HG02763 (cell line): Measurements from ENCODE around the gene TBC1D9B.
"Not testable (repeated sequence)": the region's sequence is repeated elsewhere in the genome, so short reads cannot be mapped to it uniquely, and the experiment has no call there.

ENCODE experiments used
- ATAC-seq: cut with Tn5 transposase; IDR thresholded peaks from one replicate; pipeline ENCODE4 v1.9.1; 2021; ENCODE audit warnings: mild to moderate bottlenecking, moderate library complexity; ENCODE audit not compliant: unreplicated experiment

The TBC1D9B gene

DNA sequence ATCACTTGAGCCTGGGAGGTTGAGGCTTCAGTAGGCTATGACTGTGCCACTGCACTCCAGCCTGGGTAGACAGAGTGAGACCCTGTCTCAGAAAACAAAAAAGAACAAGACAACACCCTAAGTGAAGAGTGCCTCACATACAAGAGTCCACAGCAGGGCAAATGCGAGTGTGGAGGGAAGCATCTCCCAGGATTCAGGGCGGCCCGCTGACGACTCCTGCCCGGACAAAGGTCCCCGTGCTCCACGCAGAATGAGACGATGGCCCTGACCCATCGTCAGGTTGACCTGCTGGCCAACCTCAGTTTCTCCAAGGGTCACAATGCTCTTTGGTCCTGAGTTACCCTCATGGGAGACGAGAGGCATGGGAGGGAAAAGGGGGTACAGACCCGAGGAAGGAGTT, 67.4 kb downstream of the TBC1D9B start:
- no peak for ATAC-seq

DNA sequence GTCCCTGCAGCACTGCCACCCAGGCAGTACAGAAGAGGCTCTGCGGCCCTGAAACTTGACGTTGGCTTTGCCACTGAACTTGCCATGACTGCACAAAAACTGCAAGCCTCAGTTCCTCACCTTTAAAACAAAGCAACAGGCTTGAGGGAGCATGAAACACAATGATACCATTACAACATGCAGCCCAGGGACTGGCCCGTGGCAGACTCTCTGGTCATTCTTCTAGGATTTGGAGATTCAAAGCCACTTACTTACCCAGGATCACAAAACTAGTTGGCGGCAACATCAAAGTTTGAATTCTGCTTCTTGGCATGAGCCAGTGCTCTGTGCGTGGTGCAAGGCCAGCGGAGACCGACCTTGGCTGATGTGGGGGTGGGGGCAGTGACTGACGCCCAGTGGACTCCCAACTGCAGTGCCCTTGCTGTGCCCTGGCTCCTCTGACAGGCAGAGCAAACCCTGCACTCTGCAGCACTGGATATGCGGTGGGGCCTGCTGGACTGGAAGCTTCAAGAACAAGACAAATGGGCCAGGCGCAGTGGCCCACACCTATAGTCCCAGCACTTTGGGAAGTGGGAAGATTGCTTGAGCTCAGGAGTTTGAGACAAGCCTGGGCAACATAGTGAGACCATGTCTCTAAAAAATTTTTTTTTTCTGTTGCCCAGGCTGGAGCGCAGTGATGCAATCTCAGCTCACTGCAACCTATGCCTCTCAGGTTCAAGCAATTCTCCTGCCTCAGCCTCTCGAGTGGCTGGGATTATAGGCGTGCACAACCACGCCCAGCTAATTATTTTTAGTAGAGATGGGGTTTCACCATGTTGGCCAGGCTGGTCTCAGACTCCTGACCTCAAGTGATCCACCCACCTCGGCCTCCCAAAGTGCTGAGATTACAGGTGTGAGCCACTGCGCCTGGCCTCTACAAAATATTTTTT, 68.1 kb downstream of the TBC1D9B start:
- no peak for ATAC-seq

DNA sequence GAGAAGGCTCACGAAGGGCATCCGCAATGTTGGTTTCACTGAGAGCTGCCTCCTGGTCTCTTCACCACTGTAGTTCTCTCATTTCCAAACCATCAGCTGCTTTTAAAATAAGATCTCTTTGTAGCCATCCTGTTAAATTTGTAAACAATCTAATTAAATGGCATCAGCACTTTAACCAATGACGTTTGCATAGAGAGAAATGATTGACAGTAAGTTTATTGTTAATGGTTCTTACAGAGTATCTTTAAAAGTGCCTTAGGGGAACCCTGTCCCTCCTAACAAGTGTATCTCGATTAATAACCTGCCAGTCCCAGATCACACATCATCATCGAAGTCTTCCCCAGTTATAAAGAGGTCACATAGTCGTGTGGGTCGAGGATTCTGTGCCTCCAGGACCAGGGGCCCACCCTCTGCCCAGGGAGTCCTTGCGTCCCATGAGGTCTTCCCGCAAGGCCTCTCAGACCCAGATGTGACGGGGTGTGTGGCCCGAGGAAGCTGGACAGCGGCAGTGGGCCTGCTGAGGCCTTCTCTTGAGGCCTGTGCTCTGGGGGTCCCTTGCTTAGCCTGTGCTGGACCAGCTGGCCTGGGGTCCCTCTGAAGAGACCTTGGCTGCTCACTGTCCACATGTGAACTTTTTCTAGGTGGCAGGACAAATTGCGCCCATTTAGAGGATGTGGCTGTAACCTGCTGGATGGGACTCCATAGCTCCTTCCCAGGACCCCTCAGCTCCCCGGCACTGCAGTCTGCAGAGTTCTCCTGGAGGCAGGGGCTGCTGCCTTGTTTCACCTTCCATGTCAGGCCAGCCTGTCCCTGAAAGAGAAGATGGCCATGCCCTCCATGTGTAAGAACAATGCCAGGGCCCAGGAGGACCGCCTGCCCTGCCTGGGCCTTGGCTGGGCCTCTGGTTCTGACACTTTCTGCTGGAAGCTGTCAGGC, 70.4 kb downstream of the TBC1D9B start:
- ATAC-seq = no peak

DNA sequence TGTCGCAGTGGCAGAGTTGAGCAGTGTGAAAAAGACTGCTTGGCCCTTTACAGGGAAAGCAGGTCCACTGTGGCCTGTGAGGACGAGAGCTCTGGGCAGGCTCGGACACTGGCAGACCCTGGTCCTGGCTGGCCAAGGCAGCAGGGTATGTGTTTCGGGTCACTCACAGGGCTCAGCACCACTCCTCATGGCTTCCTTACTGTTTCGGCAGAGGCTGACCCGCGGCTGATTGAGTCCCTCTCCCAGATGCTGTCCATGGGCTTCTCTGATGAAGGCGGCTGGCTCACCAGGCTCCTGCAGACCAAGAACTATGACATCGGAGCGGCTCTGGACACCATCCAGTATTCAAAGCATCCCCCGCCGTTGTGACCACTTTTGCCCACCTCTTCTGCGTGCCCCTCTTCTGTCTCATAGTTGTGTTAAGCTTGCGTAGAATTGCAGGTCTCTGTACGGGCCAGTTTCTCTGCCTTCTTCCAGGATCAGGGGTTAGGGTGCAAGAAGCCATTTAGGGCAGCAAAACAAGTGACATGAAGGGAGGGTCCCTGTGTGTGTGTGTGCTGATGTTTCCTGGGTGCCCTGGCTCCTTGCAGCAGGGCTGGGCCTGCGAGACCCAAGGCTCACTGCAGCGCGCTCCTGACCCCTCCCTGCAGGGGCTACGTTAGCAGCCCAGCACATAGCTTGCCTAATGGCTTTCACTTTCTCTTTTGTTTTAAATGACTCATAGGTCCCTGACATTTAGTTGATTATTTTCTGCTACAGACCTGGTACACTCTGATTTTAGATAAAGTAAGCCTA, 71.3 kb downstream of the TBC1D9B start:
- no peak for ATAC-seq

DNA sequence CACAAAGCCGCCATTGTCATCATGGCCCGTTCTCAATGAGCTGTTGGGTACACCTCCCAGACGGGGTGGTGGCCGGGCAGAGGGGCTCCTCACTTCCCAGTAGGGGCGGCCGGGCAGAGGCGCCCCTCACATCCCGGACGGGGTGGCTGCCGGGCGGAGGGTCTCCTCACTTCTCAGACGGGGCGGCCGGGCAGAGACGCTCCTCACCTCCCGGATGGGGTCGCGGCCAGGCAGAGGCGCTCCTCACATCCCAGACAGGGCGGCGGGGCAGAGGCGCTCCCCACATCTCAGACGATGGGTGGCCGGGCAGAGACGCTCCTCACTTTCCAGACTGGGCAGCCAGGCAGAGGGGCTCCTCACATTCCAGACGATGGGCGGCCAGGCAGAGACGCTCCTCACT, 72.8 kb downstream of the TBC1D9B start:
- ATAC-seq = not testable (repeated sequence)

DNA sequence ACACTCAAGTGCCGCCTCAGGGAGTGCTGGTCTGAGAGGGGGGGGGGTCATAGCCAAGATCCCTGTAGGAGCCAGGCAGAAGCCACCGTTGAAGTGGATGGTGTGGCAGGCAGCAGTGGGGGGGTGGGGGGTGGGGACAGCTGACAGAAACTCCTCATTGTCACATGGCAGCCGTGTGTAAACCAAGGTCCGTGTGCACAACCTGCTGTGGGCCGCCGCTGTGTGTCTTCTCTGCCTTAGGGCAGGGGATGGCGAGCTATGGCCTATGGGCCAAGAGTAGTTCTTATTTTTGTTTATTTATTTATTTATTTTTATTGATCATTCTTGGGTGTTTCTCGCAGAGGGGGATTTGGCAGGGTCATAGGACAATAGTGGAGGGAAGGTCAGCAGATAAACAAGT, 73.6 kb downstream of the TBC1D9B start:
- no peak for ATAC-seq

DNA sequence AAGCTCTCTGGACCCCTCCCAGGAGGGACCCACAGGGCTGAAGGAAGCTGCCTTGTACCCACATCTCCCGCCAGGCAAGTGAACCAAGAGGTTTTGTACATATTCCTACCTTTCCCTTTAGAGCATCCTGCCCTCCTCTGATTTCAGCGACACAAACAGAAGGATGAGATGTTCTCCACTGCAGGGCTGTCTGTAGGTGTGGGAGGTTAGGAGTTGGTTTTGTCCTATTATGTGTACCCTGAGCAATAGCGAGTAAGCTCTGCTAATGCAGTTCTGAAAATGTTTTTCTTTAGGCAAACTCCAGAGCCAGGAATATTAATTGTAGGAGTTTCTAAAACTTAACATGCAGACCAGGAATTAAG, 74.0 kb downstream of the TBC1D9B start:
- no peak for ATAC-seq

DNA sequence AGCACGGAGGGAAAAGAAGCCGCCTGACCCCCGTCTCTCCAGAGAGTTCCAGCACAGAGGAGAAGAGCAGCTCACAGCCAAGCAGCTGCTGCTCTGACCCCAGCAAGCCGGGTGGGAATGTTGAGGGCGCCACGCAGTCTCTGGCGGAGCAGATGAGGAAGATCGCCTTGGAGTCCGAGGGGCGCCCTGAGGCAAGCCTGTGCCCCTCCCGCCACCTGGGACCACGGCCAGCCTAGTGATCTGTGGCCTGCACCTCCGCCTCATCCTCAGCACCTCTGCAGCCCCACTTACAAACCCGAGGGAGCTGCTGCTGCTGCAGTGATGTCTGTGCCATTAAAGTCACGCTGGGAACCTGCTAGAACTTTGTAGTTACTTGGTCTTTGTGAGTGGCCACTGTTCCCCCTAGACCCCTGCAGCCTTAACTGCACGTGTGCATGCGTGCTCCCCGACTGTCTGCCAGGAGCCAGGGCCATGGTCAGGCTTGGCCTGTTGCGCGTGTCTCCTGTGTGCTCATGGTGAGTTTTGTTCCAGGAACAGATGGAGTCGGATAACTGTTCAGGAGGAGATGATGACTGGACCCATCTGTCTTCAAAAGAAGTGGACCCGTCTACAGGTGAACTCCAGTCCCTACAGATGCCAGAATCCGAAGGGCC, 74.5 kb downstream of the TBC1D9B start:
- ATAC-seq = no peak

DNA sequence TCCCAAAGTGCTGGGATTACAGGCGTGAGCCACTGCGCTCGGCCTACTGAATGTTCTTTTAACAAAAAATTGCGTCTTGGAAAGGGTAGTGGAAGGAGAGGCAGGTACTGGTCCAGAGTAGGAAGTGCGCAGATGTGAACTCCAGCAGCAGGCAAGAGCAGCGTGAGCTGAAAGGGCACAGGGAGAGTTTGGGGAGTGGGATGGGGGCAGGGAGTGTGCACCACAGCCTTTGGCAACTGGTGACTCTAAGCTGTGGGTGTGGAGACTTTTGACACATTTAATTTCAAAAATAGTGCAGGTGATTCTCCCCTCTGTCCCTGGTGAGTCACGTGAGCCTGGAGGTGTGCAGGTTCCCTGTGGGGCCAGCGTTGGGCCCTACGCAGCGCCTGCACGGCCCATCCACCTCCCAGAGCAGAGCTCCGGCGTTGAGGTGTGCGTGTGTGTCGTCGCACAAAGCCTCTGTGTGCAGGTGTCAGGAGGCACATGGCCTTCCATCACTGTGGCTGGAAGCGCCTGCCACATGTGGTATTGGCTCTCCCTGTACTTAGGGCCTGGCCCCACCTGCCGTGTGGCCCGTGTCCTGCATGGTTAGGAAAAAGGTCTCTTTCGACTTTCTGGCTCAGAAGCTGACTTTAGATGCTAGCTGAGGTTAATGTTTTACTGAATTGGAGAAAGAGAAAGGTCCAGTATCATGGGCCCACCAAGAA, 75.5 kb downstream of the TBC1D9B start:
- ATAC-seq = no peak

DNA sequence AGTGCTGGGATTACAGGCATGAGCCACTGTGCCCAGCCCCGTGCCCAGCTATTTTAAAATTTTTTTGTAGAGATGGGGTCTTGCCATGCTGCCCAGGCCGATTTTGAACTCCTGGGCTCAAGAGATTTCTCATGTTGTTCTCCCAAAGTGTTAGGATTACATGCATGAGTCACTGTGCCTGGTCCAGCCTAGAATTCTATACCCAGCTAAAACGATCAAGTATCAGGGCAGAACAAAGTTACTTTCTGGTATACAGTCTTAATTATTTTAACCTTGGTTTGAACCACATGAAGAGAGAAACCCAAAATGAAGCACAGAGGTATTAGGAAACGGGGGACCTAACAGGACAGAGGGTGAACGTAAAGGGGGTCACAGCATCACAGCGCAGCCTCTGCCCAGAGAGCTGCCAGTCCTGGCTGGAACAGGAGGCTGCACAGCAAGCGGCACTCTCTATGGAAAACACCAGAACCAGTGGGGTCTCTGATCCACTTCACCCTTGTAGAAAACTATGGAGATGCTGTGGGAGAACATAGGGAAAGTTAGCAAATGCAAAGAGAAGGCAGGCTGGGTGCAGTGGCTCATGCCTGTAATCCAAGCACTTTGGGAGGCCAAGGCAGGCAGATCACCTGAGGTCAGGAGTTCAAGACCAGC, 76.8 kb downstream of the TBC1D9B start:
- ATAC-seq = no peak

DNA sequence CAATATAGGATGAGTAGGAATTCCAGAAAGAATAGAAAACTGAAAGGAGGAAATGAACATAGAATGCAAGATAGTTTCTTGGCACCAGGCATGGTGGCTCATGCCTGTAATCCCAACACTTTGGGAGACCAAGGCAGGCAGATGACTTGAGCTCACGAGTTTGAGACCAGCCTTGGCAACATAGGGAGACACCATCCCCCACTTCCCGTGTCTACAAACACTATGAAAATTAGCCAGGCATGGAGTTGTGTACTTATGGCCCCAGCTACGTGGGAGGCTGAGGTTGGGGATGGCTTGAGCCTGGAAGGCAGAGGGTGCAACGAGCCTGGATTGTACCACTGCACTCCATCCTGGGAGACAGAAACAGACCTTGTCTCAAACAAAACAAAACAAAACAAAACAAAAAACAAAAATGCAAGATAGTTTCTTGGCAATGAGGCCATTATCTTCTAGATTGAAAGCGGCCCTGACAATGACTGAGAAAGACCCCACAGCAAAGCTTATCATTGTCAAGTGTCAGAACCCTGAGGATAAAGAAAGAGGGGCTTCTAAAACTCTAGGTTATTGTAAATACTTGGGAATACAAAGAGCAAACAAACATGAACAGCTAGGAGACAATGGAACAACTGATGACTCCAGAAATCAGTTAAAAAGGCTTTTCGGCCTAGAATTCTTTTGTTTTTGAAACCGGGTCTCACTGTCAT, 77.8 kb downstream of the TBC1D9B start:
- no peak for ATAC-seq

DNA sequence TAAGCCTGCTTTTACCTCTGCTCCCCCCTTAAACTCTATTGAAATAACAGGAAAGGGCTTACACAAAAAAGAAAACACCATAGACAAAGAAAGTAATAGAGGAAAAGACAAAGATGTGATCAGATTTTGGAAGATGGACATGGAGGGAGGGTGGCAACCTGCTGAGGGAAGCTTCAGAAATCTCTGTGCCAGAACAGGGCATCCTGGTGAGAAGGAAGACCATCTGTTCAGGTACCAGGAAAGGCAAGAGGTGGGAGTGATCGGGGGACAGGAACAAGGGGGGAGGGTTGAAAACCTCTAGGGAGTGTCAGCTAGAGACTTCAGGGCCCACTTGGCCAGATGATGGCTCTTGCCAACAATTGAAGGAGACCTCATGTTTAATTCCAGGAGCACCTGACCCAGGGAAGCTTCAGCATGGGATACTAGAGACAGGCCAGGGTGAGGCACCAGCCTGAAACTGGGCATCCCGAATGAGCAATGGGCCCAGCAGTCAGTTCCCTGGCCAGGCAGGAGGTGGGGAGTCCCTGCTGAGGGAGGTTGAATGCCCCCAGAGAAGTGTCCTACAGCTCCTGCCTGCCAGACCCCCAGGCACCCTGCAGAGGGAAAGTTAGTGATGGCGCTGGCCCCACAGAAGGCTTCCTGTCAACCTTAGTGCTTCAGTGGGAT, 78.8 kb downstream of the TBC1D9B start:
- ATAC-seq = no peak

DNA sequence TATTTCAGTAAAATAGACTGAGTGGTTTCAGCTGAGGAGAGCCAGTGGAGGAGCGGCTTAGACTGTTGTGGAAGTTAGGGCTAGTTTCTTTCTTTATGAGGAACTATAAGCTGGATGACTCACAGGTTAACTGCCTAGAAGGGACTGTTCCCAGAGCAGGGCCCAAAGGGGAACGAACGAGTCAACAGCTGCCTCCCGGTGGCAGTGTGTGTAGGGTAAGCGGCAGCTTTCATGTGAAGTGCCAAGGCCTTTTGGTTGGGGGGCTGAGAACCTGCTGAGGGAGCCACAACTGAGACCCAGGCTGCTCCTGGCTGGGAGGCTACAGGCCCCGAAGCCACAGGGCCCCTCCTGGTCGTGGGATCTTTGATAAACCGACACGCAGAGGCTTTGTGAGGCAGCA, 80.0 kb downstream of the TBC1D9B start:
- no peak for ATAC-seq

DNA sequence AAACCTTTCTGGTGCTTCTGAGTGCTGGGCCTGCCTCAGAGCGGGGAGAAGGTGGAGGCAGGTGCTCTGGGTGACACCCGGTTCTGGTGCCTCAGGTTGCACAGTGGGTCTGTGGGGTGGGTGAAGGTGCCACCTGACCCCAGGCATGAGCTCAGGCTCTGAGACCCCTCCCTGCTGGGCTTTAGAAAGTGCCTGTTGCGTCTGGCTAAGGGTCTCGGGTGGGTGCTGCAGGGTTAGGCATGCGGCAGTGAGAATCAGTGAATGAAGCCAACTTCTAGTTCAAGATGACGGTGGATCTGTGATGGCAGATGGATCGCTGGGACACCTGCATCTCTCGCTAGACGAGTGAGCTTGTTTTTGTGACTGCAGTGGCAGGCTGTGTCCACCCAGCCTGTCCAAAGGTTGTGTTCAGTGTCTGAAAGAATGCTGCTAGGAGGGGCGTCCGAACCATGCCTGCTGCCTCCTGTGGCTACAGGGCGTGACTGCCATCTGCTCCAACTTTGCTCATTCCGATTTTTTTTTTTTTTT, 82.0 kb downstream of the TBC1D9B start:
- ATAC-seq = no peak

DNA sequence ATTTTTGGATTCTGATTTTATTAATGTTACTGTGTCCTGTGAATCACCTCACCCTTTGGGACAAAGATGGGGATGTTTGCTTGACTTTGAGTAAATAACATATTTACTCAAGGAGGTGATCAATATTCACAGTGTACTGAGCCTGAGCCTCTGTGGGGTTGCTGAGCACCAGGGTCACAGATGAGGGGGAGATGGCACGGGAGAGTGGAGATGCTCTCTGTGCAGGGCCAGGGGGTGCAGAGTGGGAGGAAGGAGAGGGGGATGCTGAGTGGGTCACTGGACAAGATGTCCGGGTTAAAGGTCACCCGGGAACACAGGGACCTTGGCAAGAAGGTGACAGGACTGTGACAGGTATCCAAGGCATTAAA, 83.0 kb downstream of the TBC1D9B start:
- ATAC-seq = no peak

DNA sequence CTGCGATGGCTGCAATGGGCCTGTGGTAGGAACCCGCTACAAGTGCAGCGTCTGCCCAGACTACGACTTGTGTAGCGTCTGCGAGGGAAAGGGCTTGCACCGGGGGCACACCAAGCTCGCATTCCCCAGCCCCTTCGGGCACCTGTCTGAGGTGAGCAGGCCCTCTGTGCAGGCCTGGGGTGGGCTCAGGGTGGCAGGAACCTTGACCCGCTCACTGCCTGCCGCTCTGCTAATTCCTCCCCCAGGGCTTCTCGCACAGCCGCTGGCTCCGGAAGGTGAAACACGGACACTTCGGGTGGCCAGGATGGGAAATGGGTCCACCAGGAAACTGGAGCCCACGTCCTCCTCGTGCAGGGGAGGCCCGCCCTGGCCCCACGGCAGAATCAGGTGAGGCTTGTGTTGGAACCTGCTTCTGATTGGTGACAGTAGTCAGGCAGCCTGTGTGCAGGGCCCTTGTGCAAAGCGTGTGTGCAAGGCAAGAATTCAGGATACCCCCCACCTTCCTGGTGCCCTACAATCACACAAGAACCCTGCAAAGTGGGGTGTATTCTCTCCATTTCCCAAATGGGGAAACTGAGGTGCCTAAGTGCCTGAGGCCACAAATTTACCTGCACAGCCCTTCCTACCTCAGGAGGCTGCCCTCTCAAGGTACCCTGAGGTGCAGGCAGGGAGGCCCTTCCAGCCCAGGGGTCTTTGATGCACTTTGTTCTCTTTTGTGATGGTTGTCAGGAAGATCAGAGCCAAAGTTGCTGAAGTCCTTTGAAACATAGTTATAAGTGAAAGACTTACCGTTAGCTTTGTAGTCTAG, 83.6 kb downstream of the TBC1D9B start:
- ATAC-seq = no peak

DNA sequence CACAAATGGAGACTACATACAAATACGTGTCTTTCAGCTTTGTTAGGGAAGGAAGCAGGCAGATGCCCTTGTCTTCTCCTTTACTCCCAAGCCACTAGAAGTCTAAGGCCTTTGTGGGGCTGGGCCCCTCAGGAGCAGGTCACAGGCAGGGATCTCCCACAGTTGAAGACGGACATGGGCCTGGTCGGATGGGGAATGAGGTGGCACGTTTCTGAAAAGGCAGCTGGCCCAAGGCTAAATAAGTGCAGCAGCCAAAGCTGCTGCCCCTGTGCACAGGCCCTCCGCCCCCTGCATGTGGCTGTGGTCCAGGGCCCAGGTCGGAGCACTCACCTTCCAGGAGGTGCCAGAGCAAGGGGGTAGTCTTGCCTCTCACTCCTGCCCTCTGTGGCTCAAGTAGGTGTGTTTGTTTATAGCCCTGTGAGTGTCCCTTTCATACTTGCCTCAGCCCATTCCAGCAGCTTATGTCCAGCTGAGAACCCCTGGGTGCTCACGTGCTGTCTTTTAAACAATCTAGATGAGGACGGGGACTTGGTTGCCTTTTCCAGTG, 85.2 kb downstream of the TBC1D9B start:
- no peak for ATAC-seq
